ENCODE data around the gene CNTN4. TPM values are rescaled to one million over a fixed set of nuclear protein-coding genes. Genes with fewer than 3 reads are reported as not detected.

Gene CNTN4
- total RNA-seq, 1 donor from 2014 or later, result 11.0 TPM

GRCh38 chr3:2937055-2937454 lies 838.4 kb downstream of the CNTN4 start:
- Histone ChIP-seq H3K9ac (ENCODE audit: low read depth in 1 of 3, low read length in 3 of 3) (no peak overlapping the region), H3K4me3 (ENCODE audit: low read length in 3 of 3) (no peak overlapping the region), H3K27ac (ENCODE audit: low read depth, low read length) (no peak overlapping the region)

GRCh38 chr3:2937592-2937991 lies 838.9 kb downstream of the CNTN4 start:
- no peak overlapping the region for H3K4me3 ChIP-seq (ENCODE audit: low read length in 3 of 3)
- no peak overlapping the region for H3K27ac ChIP-seq (ENCODE audit: low read depth, low read length)
- no peaks in the 10 kb centered on the region for H3K9me3 ChIP-seq (ENCODE audit: control insufficient read depth in 3 of 3, low read length in 3 of 3)
- H3K36me3 ChIP-seq (ENCODE audit: control insufficient read depth in 3 of 3, insufficient read depth in 3 of 3, low read length in 3 of 3), result no peaks in the 10 kb centered on the region
- H3K9ac ChIP-seq (ENCODE audit: low read depth in 1 of 3, low read length in 3 of 3), result no peak overlapping the region
- no peaks in the 10 kb centered on the region for H3K4me1 ChIP-seq (ENCODE audit: control insufficient read depth in 3 of 3, insufficient read depth in 3 of 3, low read length in 3 of 3)
- no peaks in the 10 kb centered on the region for H3K27me3 ChIP-seq (ENCODE audit: control insufficient read depth in 3 of 3, insufficient read depth in 3 of 3, low read length in 3 of 3)

More at GRCh38 chr3:2937055-2937454, 838.4 kb downstream of the CNTN4 start:
- no peaks in the 10 kb centered on the region for H3K36me3 ChIP-seq (ENCODE audit: control insufficient read depth in 3 of 3, insufficient read depth in 3 of 3, low read length in 3 of 3)
- H3K27me3 ChIP-seq (ENCODE audit: control insufficient read depth in 3 of 3, insufficient read depth in 3 of 3, low read length in 3 of 3), result no peaks in the 10 kb centered on the region
- H3K9me3 ChIP-seq (ENCODE audit: control insufficient read depth in 3 of 3, low read length in 3 of 3), result no peaks in the 10 kb centered on the region
- no peaks in the 10 kb centered on the region for H3K4me1 ChIP-seq (ENCODE audit: control insufficient read depth in 3 of 3, insufficient read depth in 3 of 3, low read length in 3 of 3)

GRCh38 chr3:2938711-2939110 lies 840.0 kb downstream of the CNTN4 start:
- Histone ChIP-seq H3K9me3 (ENCODE audit: control insufficient read depth in 3 of 3, low read length in 3 of 3) (no peaks in the 10 kb centered on the region), H3K27ac (ENCODE audit: low read depth, low read length) (no peak overlapping the region), H3K36me3 (ENCODE audit: control insufficient read depth in 3 of 3, insufficient read depth in 3 of 3, low read length in 3 of 3) (no peaks in the 10 kb centered on the region), H3K4me3 (ENCODE audit: low read length in 3 of 3) (no peak overlapping the region), H3K9ac (ENCODE audit: low read depth in 1 of 3, low read length in 3 of 3) (no peak overlapping the region), H3K4me1 (ENCODE audit: control insufficient read depth in 3 of 3, insufficient read depth in 3 of 3, low read length in 3 of 3) (no peaks in the 10 kb centered on the region), H3K27me3 (ENCODE audit: control insufficient read depth in 3 of 3, insufficient read depth in 3 of 3, low read length in 3 of 3) (no peaks in the 10 kb centered on the region)

- Histone ChIP-seq H3K9ac (ENCODE audit: low read depth in 1 of 3, low read length in 3 of 3) (no peak overlapping the region), H3K4me1 (ENCODE audit: control insufficient read depth in 3 of 3, insufficient read depth in 3 of 3, low read length in 3 of 3) (no peaks in the 10 kb centered on the region), H3K9me3 (ENCODE audit: control insufficient read depth in 3 of 3, low read length in 3 of 3) (no peaks in the 10 kb centered on the region), H3K36me3 (ENCODE audit: control insufficient read depth in 3 of 3, insufficient read depth in 3 of 3, low read length in 3 of 3) (no peaks in the 10 kb centered on the region), H3K27ac (ENCODE audit: low read depth, low read length) (no peak overlapping the region), H3K27me3 (ENCODE audit: control insufficient read depth in 3 of 3, insufficient read depth in 3 of 3, low read length in 3 of 3) (no peaks in the 10 kb centered on the region), H3K4me3 (ENCODE audit: low read length in 3 of 3) (no peak overlapping the region)
Observed at GRCh38 chr3:2940062-2940461, 841.4 kb downstream of the CNTN4 start.

- no peaks in the 10 kb centered on the region for H3K9me3 ChIP-seq (ENCODE audit: control insufficient read depth in 3 of 3, low read length in 3 of 3)
- no peak overlapping the region for H3K4me3 ChIP-seq (ENCODE audit: low read length in 3 of 3)
- no peaks in the 10 kb centered on the region for H3K4me1 ChIP-seq (ENCODE audit: control insufficient read depth in 3 of 3, insufficient read depth in 3 of 3, low read length in 3 of 3)
- no peaks in the 10 kb centered on the region for H3K36me3 ChIP-seq (ENCODE audit: control insufficient read depth in 3 of 3, insufficient read depth in 3 of 3, low read length in 3 of 3)
- H3K27me3 ChIP-seq (ENCODE audit: control insufficient read depth in 3 of 3, insufficient read depth in 3 of 3, low read length in 3 of 3), result no peaks in the 10 kb centered on the region
- H3K27ac ChIP-seq (ENCODE audit: low read depth, low read length), result no peak overlapping the region
- no peak overlapping the region for H3K9ac ChIP-seq (ENCODE audit: low read depth in 1 of 3, low read length in 3 of 3)
Observed at GRCh38 chr3:2944628-2945027, 846.0 kb downstream of the CNTN4 start.

GRCh38 chr3:2945121-2945520 lies 846.5 kb downstream of the CNTN4 start:
- H3K9me3 ChIP-seq (ENCODE audit: control insufficient read depth in 3 of 3, low read length in 3 of 3), result no peaks in the 10 kb centered on the region
- H3K36me3 ChIP-seq (ENCODE audit: control insufficient read depth in 3 of 3, insufficient read depth in 3 of 3, low read length in 3 of 3), result no peaks in the 10 kb centered on the region
- H3K4me3 ChIP-seq (ENCODE audit: low read length in 3 of 3), result no peak overlapping the region
- no peak overlapping the region for H3K27ac ChIP-seq (ENCODE audit: low read depth, low read length)
- no peaks in the 10 kb centered on the region for H3K4me1 ChIP-seq (ENCODE audit: control insufficient read depth in 3 of 3, insufficient read depth in 3 of 3, low read length in 3 of 3)
- H3K9ac ChIP-seq (ENCODE audit: low read depth in 1 of 3, low read length in 3 of 3), result no peak overlapping the region
- no peaks in the 10 kb centered on the region for H3K27me3 ChIP-seq (ENCODE audit: control insufficient read depth in 3 of 3, insufficient read depth in 3 of 3, low read length in 3 of 3)

GRCh38 chr3:2947536-2947935 lies 848.9 kb downstream of the CNTN4 start:
- Histone ChIP-seq H3K9me3 (ENCODE audit: control insufficient read depth in 3 of 3, low read length in 3 of 3) (no peaks in the 10 kb centered on the region), H3K27me3 (ENCODE audit: control insufficient read depth in 3 of 3, insufficient read depth in 3 of 3, low read length in 3 of 3) (no peaks in the 10 kb centered on the region), H3K4me3 (ENCODE audit: low read length in 3 of 3) (no peak overlapping the region), H3K4me1 (ENCODE audit: control insufficient read depth in 3 of 3, insufficient read depth in 3 of 3, low read length in 3 of 3) (no peaks in the 10 kb centered on the region), H3K27ac (ENCODE audit: low read depth, low read length) (no peak overlapping the region), H3K9ac (ENCODE audit: low read depth in 1 of 3, low read length in 3 of 3) (no peak overlapping the region), H3K36me3 (ENCODE audit: control insufficient read depth in 3 of 3, insufficient read depth in 3 of 3, low read length in 3 of 3) (no peaks in the 10 kb centered on the region)

GRCh38 chr3:2948882-2949281 lies 850.2 kb downstream of the CNTN4 start:
- Histone ChIP-seq H3K36me3 (ENCODE audit: control insufficient read depth in 3 of 3, insufficient read depth in 3 of 3, low read length in 3 of 3) (no peaks in the 10 kb centered on the region), H3K4me3 (ENCODE audit: low read length in 3 of 3) (no peak overlapping the region), H3K9ac (ENCODE audit: low read depth in 1 of 3, low read length in 3 of 3) (no peak overlapping the region), H3K27ac (ENCODE audit: low read depth, low read length) (no peak overlapping the region), H3K4me1 (ENCODE audit: control insufficient read depth in 3 of 3, insufficient read depth in 3 of 3, low read length in 3 of 3) (no peaks in the 10 kb centered on the region), H3K27me3 (ENCODE audit: control insufficient read depth in 3 of 3, insufficient read depth in 3 of 3, low read length in 3 of 3) (no peaks in the 10 kb centered on the region), H3K9me3 (ENCODE audit: control insufficient read depth in 3 of 3, low read length in 3 of 3) (no peaks in the 10 kb centered on the region)

GRCh38 chr3:2950159-2950558 lies 851.5 kb downstream of the CNTN4 start:
- Histone ChIP-seq H3K27ac (ENCODE audit: low read depth, low read length) (no peak overlapping the region), H3K9me3 (ENCODE audit: control insufficient read depth in 3 of 3, low read length in 3 of 3) (no peaks in the 10 kb centered on the region), H3K27me3 (ENCODE audit: control insufficient read depth in 3 of 3, insufficient read depth in 3 of 3, low read length in 3 of 3) (no peaks in the 10 kb centered on the region), H3K4me3 (ENCODE audit: low read length in 3 of 3) (no peak overlapping the region), H3K4me1 (ENCODE audit: control insufficient read depth in 3 of 3, insufficient read depth in 3 of 3, low read length in 3 of 3) (no peaks in the 10 kb centered on the region), H3K36me3 (ENCODE audit: control insufficient read depth in 3 of 3, insufficient read depth in 3 of 3, low read length in 3 of 3) (no peaks in the 10 kb centered on the region), H3K9ac (ENCODE audit: low read depth in 1 of 3, low read length in 3 of 3) (no peak overlapping the region)

- Histone ChIP-seq H3K27ac (ENCODE audit: low read depth, low read length) (no peak overlapping the region), H3K9ac (ENCODE audit: low read depth in 1 of 3, low read length in 3 of 3) (no peak overlapping the region), H3K4me3 (ENCODE audit: low read length in 3 of 3) (no peak overlapping the region), H3K9me3 (ENCODE audit: control insufficient read depth in 3 of 3, low read length in 3 of 3) (no peaks in the 10 kb centered on the region), H3K4me1 (ENCODE audit: control insufficient read depth in 3 of 3, insufficient read depth in 3 of 3, low read length in 3 of 3) (no peaks in the 10 kb centered on the region), H3K27me3 (ENCODE audit: control insufficient read depth in 3 of 3, insufficient read depth in 3 of 3, low read length in 3 of 3) (no peaks in the 10 kb centered on the region), H3K36me3 (ENCODE audit: control insufficient read depth in 3 of 3, insufficient read depth in 3 of 3, low read length in 3 of 3) (no peaks in the 10 kb centered on the region)
Observed at GRCh38 chr3:2957115-2957514, 858.4 kb downstream of the CNTN4 start.

- no peaks in the 10 kb centered on the region for H3K4me1 ChIP-seq (ENCODE audit: control insufficient read depth in 3 of 3, insufficient read depth in 3 of 3, low read length in 3 of 3)
- no peaks in the 10 kb centered on the region for H3K36me3 ChIP-seq (ENCODE audit: control insufficient read depth in 3 of 3, insufficient read depth in 3 of 3, low read length in 3 of 3)
- H3K9ac ChIP-seq (ENCODE audit: low read depth in 1 of 3, low read length in 3 of 3), result no peak overlapping the region
- H3K27ac ChIP-seq (ENCODE audit: low read depth, low read length), result no peak overlapping the region
- H3K27me3 ChIP-seq (ENCODE audit: control insufficient read depth in 3 of 3, insufficient read depth in 3 of 3, low read length in 3 of 3), result no peaks in the 10 kb centered on the region
- H3K4me3 ChIP-seq (ENCODE audit: low read length in 3 of 3), result no peak overlapping the region
- no peaks in the 10 kb centered on the region for H3K9me3 ChIP-seq (ENCODE audit: control insufficient read depth in 3 of 3, low read length in 3 of 3)
Observed at GRCh38 chr3:2958551-2958950, 859.9 kb downstream of the CNTN4 start.

Measured in skeletal muscle tissue (tissue), 4 donors.